HuH-7 (cell line): ENCODE data around the gene PPP2R5C.

Experiments
- DNase-seq: peaks from one replicate; pipeline ENCODE4 v3.0.0; 2011; ENCODE audit warnings: low spot score

Gene PPP2R5C

GRCh38 chr14:101840649-101841369, 79.3 kb downstream of the PPP2R5C start:
- DNase-seq: no peak

DNA sequence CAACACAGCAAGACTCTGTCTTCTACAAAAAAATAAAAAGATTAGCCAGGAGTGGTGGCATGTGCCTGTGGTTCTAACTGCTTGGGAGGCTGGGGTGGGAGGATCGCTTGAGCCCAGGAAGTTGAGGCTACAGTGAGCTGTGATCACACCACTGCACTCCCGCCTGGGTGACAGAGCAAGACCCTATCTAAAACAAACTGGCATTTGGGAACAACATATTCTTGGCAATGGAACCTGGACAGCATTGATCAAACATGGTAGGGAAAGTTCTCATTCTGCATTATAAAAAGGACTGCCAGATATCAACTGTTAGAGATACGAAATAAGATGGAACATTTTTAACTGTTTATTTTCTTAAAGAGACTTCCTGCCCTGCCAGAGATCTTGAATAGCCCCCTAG, 81.5 kb downstream of the PPP2R5C start:
- no peak for DNase-seq

DNA sequence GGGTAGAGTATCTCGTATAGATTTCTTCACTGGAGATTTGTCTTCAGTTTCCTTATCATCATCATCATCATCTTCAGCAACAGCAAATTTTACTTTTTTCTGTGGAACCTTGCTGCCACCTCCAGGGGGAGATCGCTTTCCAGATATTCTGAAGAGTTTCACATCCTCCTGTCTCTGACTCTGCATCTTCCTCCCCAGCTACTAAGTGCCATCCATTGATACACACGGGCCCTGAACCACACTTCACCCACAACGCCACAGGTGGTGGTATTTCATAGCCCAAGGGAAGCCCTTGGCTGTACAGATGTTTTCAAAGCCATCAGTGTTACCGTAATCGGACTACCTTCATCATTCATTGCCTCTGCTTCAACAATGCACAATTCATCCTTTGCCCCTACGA, 82.2 kb downstream of the PPP2R5C start:
- no peak for DNase-seq

GRCh38 chr14:101844219-101844618, 82.7 kb downstream of the PPP2R5C start:
- no peak for DNase-seq

- no peak for DNase-seq
Observed at GRCh38 chr14:101844751-101845150, 83.2 kb downstream of the PPP2R5C start.

- DNase-seq: no peak
Observed at GRCh38 chr14:101845496-101845895, 84.0 kb downstream of the PPP2R5C start.

DNA sequence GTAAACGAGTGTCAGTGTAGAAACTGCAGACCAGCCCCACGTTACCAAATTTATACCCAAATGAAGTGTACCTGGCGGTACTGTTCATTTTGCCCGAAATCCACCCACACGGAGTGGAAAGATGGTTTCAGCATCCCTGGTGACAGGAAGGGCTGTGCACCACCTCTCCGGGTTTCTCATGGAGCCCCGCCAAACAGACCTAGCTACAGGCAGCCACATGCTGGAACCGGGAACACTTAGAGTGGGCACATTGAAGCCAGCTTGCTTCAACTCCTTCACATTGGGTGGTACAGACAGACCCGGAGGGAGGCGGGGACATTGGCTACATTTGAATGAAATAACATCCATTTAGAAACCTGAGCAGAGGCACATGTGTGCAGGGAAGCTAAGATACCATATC, 84.4 kb downstream of the PPP2R5C start:
- no peak for DNase-seq

GRCh38 chr14:101849125-101849524, 87.6 kb downstream of the PPP2R5C start:
- no peak for DNase-seq

DNA sequence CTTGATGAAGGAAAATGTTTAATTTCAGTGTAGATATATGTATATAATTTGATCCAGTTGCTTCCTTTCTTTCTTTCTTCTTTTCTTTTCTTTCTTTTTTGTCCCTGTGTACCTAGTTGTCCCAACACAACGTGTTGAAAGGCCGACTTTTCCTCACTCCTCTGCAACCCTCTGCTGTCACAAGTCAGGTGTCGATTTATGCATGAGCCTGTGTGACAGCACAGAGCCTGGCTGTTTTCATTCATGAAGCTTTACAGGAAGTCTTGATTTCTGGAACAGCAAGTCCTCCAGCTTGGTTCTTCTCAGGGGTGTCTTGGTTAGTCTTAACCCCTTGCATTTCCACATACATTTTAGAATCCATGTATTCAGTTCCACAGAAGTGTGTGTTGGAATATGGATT, 88.1 kb downstream of the PPP2R5C start:
- DNase-seq: no peak

- DNase-seq: no peak
Observed at GRCh38 chr14:101851183-101851582, 89.7 kb downstream of the PPP2R5C start.

- DNase-seq: no peak
Observed at GRCh38 chr14:101851736-101852405, 90.4 kb downstream of the PPP2R5C start.

DNA sequence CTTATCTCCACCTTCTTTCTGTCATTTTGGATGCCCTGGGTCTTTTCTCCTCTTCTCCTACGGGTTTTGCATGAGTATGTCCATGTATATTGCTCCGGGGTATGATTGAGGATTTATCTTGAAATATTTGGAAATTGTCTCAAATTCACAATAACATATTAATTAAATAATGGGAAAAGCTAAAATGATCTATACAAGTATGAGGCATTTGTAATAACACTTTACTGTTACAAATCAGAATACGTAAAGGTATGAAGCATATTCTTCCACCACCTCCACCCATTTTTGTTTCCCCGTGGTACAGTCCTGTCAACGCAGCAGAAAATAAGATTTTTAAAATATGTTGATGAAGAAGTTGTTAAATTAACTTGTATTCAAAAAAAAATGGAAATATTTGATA, 91.3 kb downstream of the PPP2R5C start:
- DNase-seq: no peak

DNA sequence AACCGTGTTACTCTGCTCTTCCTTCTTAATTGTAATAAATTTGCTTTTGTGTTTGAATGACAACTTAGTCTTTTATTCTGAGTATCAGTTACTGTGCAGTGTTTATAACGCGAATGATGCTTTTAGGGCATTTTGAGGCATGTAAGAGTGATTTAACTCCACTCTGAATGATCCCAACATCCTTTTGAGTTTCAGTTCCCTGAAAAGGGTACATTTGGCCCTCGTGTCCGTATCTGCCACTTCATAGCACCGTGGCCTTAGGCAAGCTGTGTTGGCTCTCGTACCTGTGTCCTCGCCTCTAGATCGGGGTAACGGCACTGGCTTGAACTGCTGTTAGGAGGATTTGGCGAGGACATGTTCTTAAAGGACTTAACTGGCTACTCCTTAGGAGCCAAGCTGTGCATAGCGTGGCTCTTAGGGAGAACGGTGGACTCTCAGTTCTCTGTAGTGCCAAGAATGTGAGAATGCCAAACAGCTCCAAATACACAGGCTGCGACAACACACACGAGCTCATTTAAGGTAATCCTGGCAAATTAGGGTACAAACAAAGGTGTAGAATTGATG, 92.0 kb downstream of the PPP2R5C start:
- DNase-seq: no peak

GRCh38 chr14:101854366-101854765, 92.9 kb downstream of the PPP2R5C start:
- DNase-seq: no peak

DNA sequence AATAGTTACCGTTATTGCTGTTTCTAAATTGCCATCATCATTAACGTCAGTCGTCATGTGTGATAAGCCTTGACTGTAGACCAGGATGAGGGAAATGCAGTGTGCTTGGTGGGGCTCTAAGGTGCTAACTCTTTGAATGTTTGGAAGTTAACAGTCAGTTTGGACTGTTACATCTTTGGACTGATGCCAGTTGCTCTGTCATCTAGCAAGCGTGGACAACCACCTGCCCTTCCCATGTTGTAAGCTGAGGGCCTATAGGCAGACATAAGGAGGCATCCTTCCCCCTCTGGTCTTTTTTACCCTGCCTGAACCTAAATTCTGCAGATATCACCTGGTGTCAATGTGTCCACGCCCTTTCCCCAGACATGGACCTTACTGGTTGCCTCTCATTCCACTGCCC, 94.4 kb downstream of the PPP2R5C start:
- no peak for DNase-seq

DNA sequence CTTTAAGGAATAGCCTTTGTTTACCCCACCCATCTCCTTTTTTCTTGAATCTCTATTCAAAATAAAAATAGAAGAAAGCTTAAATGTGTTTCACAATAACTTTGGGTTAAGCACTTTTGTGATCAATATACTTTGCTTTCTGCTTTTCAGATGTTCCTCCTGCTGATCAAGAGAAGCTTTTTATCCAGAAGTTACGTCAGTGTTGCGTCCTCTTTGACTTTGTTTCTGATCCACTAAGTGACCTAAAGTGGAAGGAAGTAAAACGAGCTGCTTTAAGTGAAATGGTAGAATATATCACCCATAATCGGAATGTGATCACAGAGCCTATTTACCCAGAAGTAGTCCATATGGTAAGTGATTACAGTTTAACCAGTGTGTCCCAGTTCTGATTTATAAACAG, 95.0 kb downstream of the PPP2R5C start:
- no peak for DNase-seq

- no peak for DNase-seq
Observed at GRCh38 chr14:101857226-101857625, 95.7 kb downstream of the PPP2R5C start.

DNA sequence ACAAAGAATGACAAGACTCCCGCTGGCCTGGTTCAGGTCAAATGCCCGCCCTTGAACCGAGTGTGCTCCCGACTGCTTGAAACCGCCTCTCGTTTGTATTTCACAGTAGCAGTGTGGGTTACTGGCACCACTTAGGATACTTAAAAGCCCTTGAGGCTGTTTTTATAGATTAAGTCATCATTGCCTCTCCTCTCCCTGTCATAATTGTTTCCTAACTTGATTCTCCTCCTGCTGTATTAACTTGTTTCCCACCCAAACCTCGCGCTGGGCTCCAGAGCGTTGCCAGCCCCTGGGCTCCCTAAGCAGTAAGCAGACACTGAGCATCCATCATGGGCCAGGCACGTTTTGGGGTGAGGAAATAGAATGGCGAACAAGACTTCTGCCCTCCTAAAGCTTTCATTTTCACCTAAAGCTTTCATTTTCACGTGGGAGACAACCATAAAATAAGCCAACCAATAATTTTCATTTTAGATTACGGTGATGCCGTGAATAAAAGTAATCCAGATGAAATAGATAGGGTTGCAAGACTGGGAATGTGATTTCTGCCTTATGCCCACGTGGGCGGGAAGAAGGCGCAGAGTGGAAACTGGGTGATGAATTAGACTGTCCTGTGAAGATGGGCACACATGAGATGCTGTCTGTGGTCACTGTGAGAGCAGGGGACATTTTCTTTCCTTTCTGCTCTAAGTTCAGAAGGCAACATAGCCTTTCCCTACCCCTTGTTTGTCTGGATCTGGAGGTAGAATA, 97.5 kb downstream of the PPP2R5C start:
- no peak for DNase-seq

DNA sequence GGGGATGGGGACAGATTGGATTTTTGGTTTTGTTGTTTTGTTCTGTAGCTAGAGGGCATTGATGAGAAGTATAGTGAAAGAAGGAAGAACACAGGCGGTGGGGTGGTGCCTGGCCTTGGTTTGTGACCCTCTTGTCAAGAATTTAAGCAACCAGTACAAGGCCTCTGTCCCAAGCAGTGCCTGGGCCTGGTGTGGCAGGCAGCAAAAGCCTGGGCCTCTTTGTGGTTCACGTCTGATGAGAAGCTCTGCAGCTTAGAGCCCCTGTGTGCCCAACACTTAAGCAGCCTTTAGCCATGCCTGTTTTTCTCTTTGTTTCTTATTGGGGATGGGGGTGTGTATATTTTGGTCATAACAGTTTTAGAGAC, 98.0 kb downstream of the PPP2R5C start:
- no peak for DNase-seq

DNA sequence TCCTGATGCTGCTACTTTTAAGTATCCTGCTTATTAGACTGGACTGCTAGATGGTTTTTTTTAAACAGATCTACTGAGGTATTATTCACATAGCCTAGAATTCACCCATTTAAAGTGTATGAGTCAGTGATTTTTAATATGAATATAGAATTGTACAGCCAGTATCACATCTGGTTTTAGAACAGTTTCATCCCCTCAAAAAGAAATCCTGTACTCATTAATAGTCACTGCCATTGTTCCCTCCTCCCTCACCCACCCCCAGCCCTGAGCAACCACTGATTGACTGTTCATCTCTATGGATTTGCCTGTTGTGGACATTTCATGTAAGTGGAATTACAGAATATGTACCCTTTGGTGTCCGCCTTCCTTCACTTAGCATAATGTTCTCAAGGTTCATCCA, 98.4 kb downstream of the PPP2R5C start:
- no peak for DNase-seq

- no peak for DNase-seq
Observed at GRCh38 chr14:101861464-101861863, 100.0 kb downstream of the PPP2R5C start.

DNA sequence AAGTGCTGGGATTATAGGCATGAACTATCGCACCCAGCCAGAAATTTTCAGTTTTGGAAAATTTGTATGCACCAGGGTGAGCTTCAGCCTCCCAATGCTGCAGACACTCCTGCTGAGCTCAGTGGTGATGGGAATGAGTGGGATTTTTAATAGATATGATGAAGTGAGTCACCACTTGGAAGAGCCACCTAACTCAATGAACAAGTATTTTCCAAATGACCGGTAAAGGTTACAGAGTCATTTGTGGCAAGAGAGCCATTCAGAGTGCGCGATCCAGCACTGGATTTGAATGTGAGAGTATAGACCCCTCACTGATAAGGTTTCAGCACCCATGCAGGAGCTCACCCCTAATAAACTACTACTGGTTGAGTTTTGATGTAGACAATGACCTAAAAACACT, 100.7 kb downstream of the PPP2R5C start:
- no peak for DNase-seq

DNA sequence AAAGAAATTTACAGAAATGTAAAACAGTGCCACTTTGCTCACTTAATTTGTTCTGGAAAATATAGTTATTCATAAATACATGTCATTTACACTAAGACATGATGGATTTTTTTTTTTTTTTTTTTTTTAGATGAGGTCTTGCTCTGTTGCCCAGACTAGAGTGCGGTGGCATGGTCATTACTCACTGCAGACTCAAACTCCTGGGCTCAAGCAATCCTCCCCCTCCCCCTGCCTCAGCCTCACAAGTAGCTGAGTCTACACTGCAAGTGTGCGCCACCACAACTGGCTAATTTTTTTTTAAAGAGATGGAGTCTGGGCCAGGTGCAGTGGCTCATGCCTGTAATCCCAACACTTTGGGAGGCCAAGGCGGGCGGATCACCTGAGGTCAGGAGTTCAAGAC, 101.2 kb downstream of the PPP2R5C start:
- no peak for DNase-seq
